ENCODE results near the gene RRP12.

Gene RRP12

GRCh38 chr10:97307441-97307840 lies 93.7 kb downstream of the RRP12 start:
- H3K27ac Mint-ChIP-seq, result no peak overlapping the region

More at GRCh38 chr10:97307441-97307840, 93.7 kb downstream of the RRP12 start:
- no peaks in the 10 kb centered on the region for H3K27me3 Mint-ChIP-seq
- H3K9me3 Mint-ChIP-seq, result no peaks in the 10 kb centered on the region
- H3K4me3 Mint-ChIP-seq, result no peak overlapping the region
- no peaks in the 10 kb centered on the region for H3K4me1 Mint-ChIP-seq (ENCODE audit: low read depth)
- no peaks in the 10 kb centered on the region for H3K36me3 Mint-ChIP-seq (ENCODE audit: low read depth)
